HepG2 (cell line): ENCODE measurements around the gene PATL2. TPM values are rescaled to one million over a fixed set of nuclear protein-coding genes. Genes with fewer than 3 reads are reported as not detected.

Experiments used
- ADNP ChIP-seq: sonication (generic); formaldehyde crosslinking; IDR thresholded peaks from 2 replicates; pipeline ENCODE4 v1.4.0; 2020; ENCODE audit warnings: missing genetic modification reagents
- ATF3 ChIP-seq: sonication (generic); formaldehyde crosslinking; IDR thresholded peaks from 2 replicates; pipeline ENCODE4 v1.4.0; 2020; ENCODE audit warnings: missing genetic modification reagents
- BRCA1 ChIP-seq: sonication (generic); formaldehyde crosslinking; IDR thresholded peaks from 2 replicates; pipeline ENCODE4 v1.4.0; 2020; ENCODE audit warnings: missing genetic modification reagents
- FLYWCH1 ChIP-seq: sonication (generic); formaldehyde crosslinking; IDR thresholded peaks from 2 replicates; pipeline ENCODE4 v1.8.1; 2023; ENCODE audit warnings: mild to moderate bottlenecking, missing genetic modification reagents
- GATAD1 ChIP-seq: IDR thresholded peaks from 2 replicates; pipeline ENCODE4 v1.6.1; 2016; ENCODE audit warnings: missing genetic modification reagents, missing compliant biosample characterization
- GATAD2A ChIP-seq: IDR thresholded peaks from 2 replicates; pipeline ENCODE4 v1.6.1; 2016
- GTF3A ChIP-seq: sonication (generic); formaldehyde crosslinking; conservative IDR thresholded peaks from 2 replicates; pipeline ENCODE4 v1.4.0; 2020; ENCODE audit warnings: mild to moderate bottlenecking, missing genetic modification reagents
- HMGA1 ChIP-seq: sonication (generic); formaldehyde crosslinking; conservative IDR thresholded peaks from 2 replicates; pipeline ENCODE4 v1.4.0; 2020; ENCODE audit warnings: missing genetic modification reagents
- KMT2B ChIP-seq: IDR thresholded peaks from 2 replicates; pipeline ENCODE4 v1.6.1; 2016; ENCODE audit warnings: missing genetic modification reagents, missing compliant biosample characterization
- MED8 ChIP-seq: sonication (generic); formaldehyde crosslinking; IDR thresholded peaks from 2 replicates; pipeline ENCODE4 v1.8.1; 2023; ENCODE audit warnings: mild to moderate bottlenecking, missing genetic modification reagents; ENCODE audit not compliant: insufficient replicate concordance
- MLLT10 ChIP-seq: sonication (generic); formaldehyde crosslinking; IDR thresholded peaks from 2 replicates; pipeline ENCODE4 v1.4.0; 2020; ENCODE audit warnings: missing genetic modification reagents
- POLR2AphosphoS2 ChIP-seq: IDR thresholded peaks from 2 replicates; pipeline ENCODE4 v1.6.1; 2011; ENCODE audit warnings: low read depth, low read length, improper control_type of control experiment
- RBM22 ChIP-seq: fragments of 200-400 bp; formaldehyde crosslinking; optimal IDR thresholded peaks from 2 replicates; pipeline ENCODE3; 2017; ENCODE audit warnings: mild to moderate bottlenecking, low read length, moderate library complexity
- RFX1 ChIP-seq: fragments of 450-650 bp; IDR thresholded peaks from 2 replicates; pipeline ENCODE4 v1.6.1; 2017
- RXRA ChIP-seq: sonication (generic); formaldehyde crosslinking; IDR thresholded peaks from 2 replicates; pipeline ENCODE4 v1.5.1; 2020; ENCODE audit warnings: missing genetic modification reagents
- SIN3B ChIP-seq: fragments of 150-350 bp; IDR thresholded peaks from 2 replicates; pipeline ENCODE4 v1.6.1; 2014; ENCODE audit warnings: low read length
- SSRP1 ChIP-seq: IDR thresholded peaks from 2 replicates; pipeline ENCODE4 v1.6.1; 2016; ENCODE audit warnings: control low read depth
- STAT5B ChIP-seq: sonication (generic); formaldehyde crosslinking; IDR thresholded peaks from 2 replicates; pipeline ENCODE4 v1.4.0; 2020; ENCODE audit warnings: missing genetic modification reagents
- TMF1 ChIP-seq: sonication (generic); formaldehyde crosslinking; IDR thresholded peaks from 2 replicates; pipeline ENCODE4 v1.8.1; 2022; ENCODE audit warnings: low read depth, missing genetic modification reagents
- XBP1 ChIP-seq: sonication (generic); formaldehyde crosslinking; IDR thresholded peaks from 2 replicates; pipeline ENCODE4 v1.5.0; 2020; ENCODE audit warnings: missing genetic modification reagents
- ZBTB2 ChIP-seq: sonication (generic); formaldehyde crosslinking; IDR thresholded peaks from 2 replicates; pipeline ENCODE4 v1.8.0; 2022; ENCODE audit warnings: low read depth, missing genetic modification reagents
- ZBTB3 ChIP-seq: sonication (generic); formaldehyde crosslinking; IDR thresholded peaks from 2 replicates; pipeline ENCODE4 v1.4.0; 2020; ENCODE audit warnings: low read depth, mild to moderate bottlenecking, moderate library complexity, missing genetic modification reagents, borderline replicate concordance
- ZBTB46 ChIP-seq: sonication (generic); formaldehyde crosslinking; IDR thresholded peaks from 2 replicates; pipeline ENCODE4 v1.4.0; 2020; ENCODE audit warnings: mild to moderate bottlenecking, missing genetic modification reagents, borderline replicate concordance
- ZNF121 ChIP-seq: sonication (generic); formaldehyde crosslinking; IDR thresholded peaks from 2 replicates; pipeline ENCODE4 v1.5.0; 2020; ENCODE audit warnings: mild to moderate bottlenecking, missing genetic modification reagents
- ZNF44 ChIP-seq: sonication (generic); formaldehyde crosslinking; IDR thresholded peaks from 2 replicates; pipeline ENCODE4 v1.5.1; 2020; ENCODE audit warnings: mild to moderate bottlenecking, missing genetic modification reagents
- ZNF460 ChIP-seq: sonication (generic); formaldehyde crosslinking; IDR thresholded peaks from 2 replicates; pipeline ENCODE4 v1.5.1; 2020; ENCODE audit warnings: missing genetic modification reagents, mild to moderate bottlenecking, borderline replicate concordance
- ZNF558 ChIP-seq: sonication (generic); formaldehyde crosslinking; IDR thresholded peaks from 2 replicates; pipeline ENCODE4 v1.9.0; 2022; ENCODE audit warnings: mild to moderate bottlenecking, missing genetic modification reagents, borderline replicate concordance
- ZNF616 ChIP-seq: sonication (generic); formaldehyde crosslinking; IDR thresholded peaks from 2 replicates; pipeline ENCODE4 v1.5.0; 2020; ENCODE audit warnings: low read depth, mild to moderate bottlenecking, missing genetic modification reagents
- ZNF629 ChIP-seq: sonication (generic); formaldehyde crosslinking; conservative IDR thresholded peaks from 2 replicates; pipeline ENCODE4 v1.5.0; 2020; ENCODE audit warnings: missing genetic modification reagents
- ZNF780A ChIP-seq: sonication (generic); formaldehyde crosslinking; IDR thresholded peaks from 2 replicates; pipeline ENCODE4 v1.8.0; 2022; ENCODE audit warnings: mild to moderate bottlenecking, missing genetic modification reagents, moderate library complexity
- ZNF883 ChIP-seq: sonication (generic); formaldehyde crosslinking; IDR thresholded peaks from 2 replicates; pipeline ENCODE4 v1.5.1; 2020; ENCODE audit warnings: mild to moderate bottlenecking, missing genetic modification reagents; ENCODE audit errors: not compliant biosample characterization
- polyA plus RNA-seq, 8 experiments: library from polyadenylated mRNA; depleted of rRNA in 3 of 8; stranded (reverse) in 7 of 8; unstranded in 1 of 8; fragments of >200 nt; fragmentation: Illumina TruSeq in 4 of 8; extraction: Trizol in 4 of 8; gene quantifications; 2 replicates each; pipeline versions ENCODE4 v1.2.1 to v1.2.3, GENCODE V29; 2011 to 2016; ENCODE audit warnings: low read depth in 4 of 8, missing spikeins in 1 of 8, mixed read lengths in 1 of 8; ENCODE audit not compliant: insufficient read depth in 1 of 8
- total RNA-seq, 5 experiments: library from RNA; depleted of rRNA; stranded (reverse); fragments of >200 nt; fragmentation: Illumina TruSeq; extraction: Trizol; gene quantifications; 2 replicates each; pipeline ENCODE4 v1.2.3, GENCODE V29; 2016; ENCODE audit warnings: low read depth in 1 of 5

PATL2 gene
- total and polyA plus RNA-seq, 2 of the 13 experiments (the other 11 are each of a cell fraction or from before 2014, with no cell fraction given): 0.15 to 0.53 TPM

- no peak for TF ChIP-seq HMGA1 (CRISPR knock-in tag)
- peak; percentile 15; the same call in 1 of the 2 replicates for TF ChIP-seq ZNF629 (CRISPR knock-in tag)
- peak; percentile 68; the same call in 1 of the 2 replicates for TF ChIP-seq POLR2AphosphoS2
- no peak for TF ChIP-seq ZNF780A (CRISPR knock-in tag)
- TF ChIP-seq ZBTB46 (CRISPR knock-in tag): no peak
- TF ChIP-seq BRCA1 (CRISPR knock-in tag): no peak
- TF ChIP-seq SIN3B: no peak
- no peak for TF ChIP-seq KMT2B (CRISPR knock-in tag)
- TF ChIP-seq STAT5B: no peak
- no peak for TF ChIP-seq FLYWCH1 (CRISPR knock-in tag)
- no peak for TF ChIP-seq RBM22
- TF ChIP-seq XBP1: no peak
- no peak for TF ChIP-seq ZBTB3
- TF ChIP-seq RXRA (CRISPR knock-in tag): no peak
- TF ChIP-seq ADNP (CRISPR knock-in tag): no peak
- no peak for TF ChIP-seq ZNF616 (CRISPR knock-in tag)
- TF ChIP-seq ZNF121: no peak
- no peak for TF ChIP-seq TMF1 (CRISPR knock-in tag)
- TF ChIP-seq ZNF558 (CRISPR knock-in tag): no peak
- TF ChIP-seq GATAD2A (CRISPR knock-in tag): peak; percentile 56
- no peak for TF ChIP-seq MLLT10 (CRISPR knock-in tag)
- peak; percentile 84 for TF ChIP-seq ATF3 (CRISPR knock-in tag)
- no peak for TF ChIP-seq ZBTB2 (CRISPR knock-in tag)
- TF ChIP-seq MED8 (CRISPR knock-in tag): no peak
- no peak for TF ChIP-seq ZNF44 (CRISPR knock-in tag)
- no peak for TF ChIP-seq GTF3A
- no peak for TF ChIP-seq GATAD1 (CRISPR knock-in tag)
- TF ChIP-seq SSRP1 (CRISPR knock-in tag): no peak
- TF ChIP-seq ZNF883 (CRISPR knock-in tag): no peak
- no peak for TF ChIP-seq ZNF460 (CRISPR knock-in tag)
- no peak for TF ChIP-seq RFX1
These were observed 15.7 kb upstream of the PATL2 start (continued) for GRCh38 chr15:44726568-44727484.
